Lower lobe of right lung (tissue), 2 donors: ENCODE data around the gene ID2. TPM values are rescaled to one million over a fixed set of nuclear protein-coding genes. Genes with fewer than 3 reads are reported as not detected.

Experiments
- ATAC-seq, 2 donors: fragments of 200-7000 bp; cut with Tn5 transposase; one replicate each; pipeline ENCODE4 v1.9.1; 2020 to 2022; ENCODE audit warnings: mild to moderate bottlenecking in 2 of 2, moderate library complexity in 2 of 2
- DNase-seq: peaks from one replicate; pipeline ENCODE4 v3.0.0-alpha.2; 2020
- H3K27ac ChIP-seq: fragments of 200-600 bp; one replicate; pipeline ENCODE4 v1.8.0; 2022
- H3K27me3 ChIP-seq: fragments of 200-600 bp; one replicate; pipeline ENCODE4 v1.8.0; 2022; ENCODE audit warnings: low read depth
- H3K36me3 ChIP-seq: fragments of 200-600 bp; one replicate; pipeline ENCODE4 v1.8.0; 2022; ENCODE audit warnings: mild to moderate bottlenecking
- H3K4me1 ChIP-seq: fragments of 200-600 bp; one replicate; pipeline ENCODE4 v1.8.0; 2022
- H3K4me3 ChIP-seq: fragments of 200-600 bp; one replicate; pipeline ENCODE4 v1.8.0; 2022; ENCODE audit warnings: mild to moderate bottlenecking
- H3K9me3 ChIP-seq: fragments of 200-600 bp; one replicate; pipeline ENCODE4 v1.8.0; 2022
- intact Hi-C: fragments of 100-400 bp; cut with DNase I; formaldehyde crosslinking; loops from one replicate; pipeline ENCODE4 v1.11.0; 2022
- total RNA-seq: library from RNA; stranded (reverse); fragmentation: NEBNext Ultra II Directional; extraction: Animal tissue kit (Norgen Biotek cat#: 25700); gene quantifications from one replicate; pipeline ENCODE4 v1.2.1, GENCODE V29; 2021
- TF ChIP-seq, protein P1 (sequence below): fragments of 200-600 bp; IDR thresholded peaks from one replicate; pipeline ENCODE4 v1.8.0; 2022; ENCODE audit warnings: antibody characterized with exemption, mild to moderate bottlenecking
- donor health status: DM: no; HTN: yes; CAD: no; lungs with severe emphysema.

Gene ID2
- total RNA-seq, 1 donor from 2014 or later: 102 TPM

- peak; percentile 28 for DNase-seq
- intact Hi-C loops: no loop called here
- Histone ChIP-seq H3K4me1 (peaks cover 17% of the 10 kb centered on the region), H3K4me3 (no peak overlapping the region), H3K9me3 (no peaks in the 10 kb centered on the region), H3K27ac (no peak overlapping the region), H3K36me3 (no peaks in the 10 kb centered on the region), H3K27me3 (no peaks in the 10 kb centered on the region)
- ATAC-seq: no peak
- TF ChIP-seq, protein P1, sequence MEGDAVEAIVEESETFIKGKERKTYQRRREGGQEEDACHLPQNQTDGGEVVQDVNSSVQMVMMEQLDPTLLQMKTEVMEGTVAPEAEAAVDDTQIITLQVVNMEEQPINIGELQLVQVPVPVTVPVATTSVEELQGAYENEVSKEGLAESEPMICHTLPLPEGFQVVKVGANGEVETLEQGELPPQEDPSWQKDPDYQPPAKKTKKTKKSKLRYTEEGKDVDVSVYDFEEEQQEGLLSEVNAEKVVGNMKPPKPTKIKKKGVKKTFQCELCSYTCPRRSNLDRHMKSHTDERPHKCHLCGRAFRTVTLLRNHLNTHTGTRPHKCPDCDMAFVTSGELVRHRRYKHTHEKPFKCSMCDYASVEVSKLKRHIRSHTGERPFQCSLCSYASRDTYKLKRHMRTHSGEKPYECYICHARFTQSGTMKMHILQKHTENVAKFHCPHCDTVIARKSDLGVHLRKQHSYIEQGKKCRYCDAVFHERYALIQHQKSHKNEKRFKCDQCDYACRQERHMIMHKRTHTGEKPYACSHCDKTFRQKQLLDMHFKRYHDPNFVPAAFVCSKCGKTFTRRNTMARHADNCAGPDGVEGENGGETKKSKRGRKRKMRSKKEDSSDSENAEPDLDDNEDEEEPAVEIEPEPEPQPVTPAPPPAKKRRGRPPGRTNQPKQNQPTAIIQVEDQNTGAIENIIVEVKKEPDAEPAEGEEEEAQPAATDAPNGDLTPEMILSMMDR: no peak
These were observed 47.2 kb upstream of the ID2 start for GRCh38 chr2:8634466-8635172.

- DNase-seq (peak; percentile 27), ATAC-seq (no peak)
- no peaks in the 10 kb centered on the region for H3K27me3 ChIP-seq
- H3K36me3 ChIP-seq: no peaks in the 10 kb centered on the region
- H3K9me3 ChIP-seq: no peaks in the 10 kb centered on the region
- peaks cover 17% of the 10 kb centered on the region for H3K4me1 ChIP-seq
- TF ChIP-seq, protein P1: no peak
- H3K27ac ChIP-seq: no peak overlapping the region
- intact Hi-C loops: no loop called here
- no peak overlapping the region for H3K4me3 ChIP-seq
These were observed 45.8 kb upstream of the ID2 start for GRCh38 chr2:8636041-8636491.

DNA sequence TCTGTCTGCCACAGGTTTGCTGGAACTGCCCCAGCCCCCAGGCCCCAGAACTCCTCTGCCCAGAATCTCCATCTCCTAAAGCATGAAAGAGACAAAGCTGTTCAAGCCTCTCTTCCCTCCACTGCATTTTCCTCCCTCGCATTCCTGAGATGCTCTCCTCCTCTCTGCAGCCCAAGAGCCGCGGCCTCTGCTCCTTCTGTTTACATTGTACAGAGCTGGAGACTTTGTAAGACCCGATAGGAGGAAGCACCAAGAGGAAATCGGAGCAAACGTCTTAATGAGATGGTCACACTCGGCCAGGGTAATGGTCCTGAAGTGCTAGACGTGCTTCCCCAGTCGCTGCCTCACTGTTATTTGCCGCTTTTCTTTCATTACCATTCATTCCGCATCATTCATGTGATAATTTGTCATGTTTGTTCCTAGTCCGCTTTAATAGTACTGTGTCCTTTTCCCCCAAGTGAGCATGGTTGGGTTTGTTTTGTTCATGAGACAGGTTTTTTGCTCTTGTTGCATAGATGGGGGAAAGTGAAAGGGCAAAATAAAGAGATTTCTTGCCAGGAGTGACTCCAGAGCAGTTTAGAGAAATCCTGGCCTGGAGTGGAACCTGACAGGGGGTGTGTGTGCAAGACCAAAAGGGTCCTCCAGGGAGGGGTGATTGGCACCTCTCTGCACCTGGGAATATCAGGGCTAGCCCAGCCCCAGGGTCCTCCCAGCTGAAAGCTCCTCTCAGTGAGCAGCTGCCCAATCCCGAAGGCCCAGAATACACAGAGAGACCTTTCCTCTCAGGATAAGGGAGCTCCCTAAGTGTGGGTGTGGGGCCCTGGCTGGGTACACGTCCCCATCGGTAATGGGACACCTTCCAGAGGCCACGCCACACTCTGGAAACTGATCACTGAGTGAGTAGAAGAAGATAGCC is 44.9 kb upstream of the ID2 start:
- ATAC-seq (peak in 1 of 2 donors; percentile 51), DNase-seq (peak; percentile 31)
- Histone ChIP-seq H3K4me3 (no peak overlapping the region), H3K27me3 (no peaks in the 10 kb centered on the region), H3K4me1 (peaks cover 17% of the 10 kb centered on the region), H3K27ac (no peak overlapping the region), H3K36me3 (no peaks in the 10 kb centered on the region), H3K9me3 (no peaks in the 10 kb centered on the region)
- TF ChIP-seq, protein P1: no peak
- intact Hi-C loops: no loop called here

DNA sequence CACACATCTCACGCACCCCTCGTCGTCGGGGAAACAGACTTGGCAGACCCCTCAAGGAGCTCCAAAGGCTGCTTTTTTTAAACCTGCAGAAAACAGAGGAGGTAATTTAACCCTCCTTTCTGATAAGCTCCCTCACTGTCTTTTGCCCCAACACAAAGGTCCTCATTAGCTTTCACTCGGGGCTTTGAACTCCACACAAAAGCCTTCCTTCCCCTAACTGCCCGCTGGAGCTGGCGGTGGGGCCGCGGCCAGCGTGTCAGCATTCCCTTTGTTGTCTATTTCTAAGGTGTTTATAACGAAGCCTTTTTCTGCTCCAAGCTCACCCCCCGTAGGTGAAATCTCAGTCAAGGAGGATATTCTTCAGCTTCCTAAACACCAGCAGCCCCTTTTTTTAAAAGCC is 43.5 kb upstream of the ID2 start:
- intact Hi-C loops: no loop called here
- DNase-seq (no peak), ATAC-seq (no peak)
- Histone ChIP-seq H3K27ac (no peak overlapping the region), H3K4me1 (peaks cover 17% of the 10 kb centered on the region), H3K9me3 (no peaks in the 10 kb centered on the region), H3K36me3 (no peaks in the 10 kb centered on the region), H3K4me3 (no peak overlapping the region), H3K27me3 (no peaks in the 10 kb centered on the region)
- TF ChIP-seq, protein P1: no peak

- Histone ChIP-seq H3K4me1 (peaks cover 15% of the 10 kb centered on the region), H3K36me3 (no peaks in the 10 kb centered on the region), H3K4me3 (no peak overlapping the region), H3K27me3 (no peaks in the 10 kb centered on the region), H3K27ac (no peak overlapping the region), H3K9me3 (no peaks in the 10 kb centered on the region)
- intact Hi-C loops: no loop called here
- no peak for DNase-seq
- ATAC-seq: no peak
- TF ChIP-seq, protein P1: no peak
These were observed 42.7 kb upstream of the ID2 start for GRCh38 chr2:8639122-8639635.
